ENCODE data around the gene TBXAS1.

DNA sequence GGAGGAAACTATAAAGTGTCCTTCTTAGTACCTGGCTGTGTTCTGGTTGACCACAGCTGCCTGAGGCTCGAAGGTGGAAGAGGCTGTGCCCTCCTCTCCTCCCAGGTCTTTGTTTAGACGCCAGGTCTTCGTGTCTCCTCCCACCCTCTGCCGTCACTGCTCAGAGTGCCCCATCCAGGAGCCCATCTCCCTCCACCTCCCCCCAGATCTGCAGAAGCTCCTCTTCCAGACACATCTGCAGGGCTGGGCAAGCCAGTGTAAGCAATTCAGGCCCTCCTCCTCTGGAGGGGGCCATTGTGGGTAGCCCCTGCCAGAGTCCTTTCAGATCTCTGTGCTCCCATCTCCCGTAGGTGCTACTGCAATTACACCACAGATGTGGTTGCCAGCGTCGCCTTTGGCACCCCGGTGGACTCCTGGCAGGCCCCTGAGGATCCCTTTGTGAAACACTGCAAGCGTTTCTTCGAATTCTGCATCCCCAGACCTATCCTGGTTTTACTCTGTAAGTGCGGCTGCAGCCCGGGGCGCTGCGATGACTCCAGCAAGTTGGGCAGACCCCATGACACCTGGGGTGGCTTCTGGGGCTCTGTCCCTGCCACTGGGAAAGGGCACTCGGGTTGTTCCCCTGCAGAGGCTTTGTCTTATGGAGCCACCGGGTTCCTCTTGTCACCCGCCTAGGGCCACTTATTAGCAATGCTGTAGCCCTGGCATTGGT is 126.2 kb downstream of the TBXAS1 start:
- no peak for TF ChIP-seq CTCF (IDR thresholded peaks at IDR 0.05)
- no peak for TF ChIP-seq ZFX (IDR thresholded peaks at IDR 0.05; ENCODE audit: borderline replicate concordance)

Data from 22Rv1 (cell line).